HL-60/S4 treated with retinoic acid at 250 ng/mL for 4 days and 3 days (cell line): ENCODE results near the gene CSPG4.

Experiments
- in situ Hi-C: fragments of 300-500 bp; cut with MboI; formaldehyde crosslinking; loops from 2 replicates; pipeline ENCODE4 v1.7.0; 2022; ENCODE audit warnings: low sequenced_read_pairs

Gene CSPG4

GRCh38 chr15:75673426-75674235, 39.0 kb downstream of the CSPG4 start:
- in situ Hi-C loops: no loop called here

- in situ Hi-C loops: no loop called here
These were observed 39.8 kb downstream of the CSPG4 start for GRCh38 chr15:75672646-75673425.

DNA sequence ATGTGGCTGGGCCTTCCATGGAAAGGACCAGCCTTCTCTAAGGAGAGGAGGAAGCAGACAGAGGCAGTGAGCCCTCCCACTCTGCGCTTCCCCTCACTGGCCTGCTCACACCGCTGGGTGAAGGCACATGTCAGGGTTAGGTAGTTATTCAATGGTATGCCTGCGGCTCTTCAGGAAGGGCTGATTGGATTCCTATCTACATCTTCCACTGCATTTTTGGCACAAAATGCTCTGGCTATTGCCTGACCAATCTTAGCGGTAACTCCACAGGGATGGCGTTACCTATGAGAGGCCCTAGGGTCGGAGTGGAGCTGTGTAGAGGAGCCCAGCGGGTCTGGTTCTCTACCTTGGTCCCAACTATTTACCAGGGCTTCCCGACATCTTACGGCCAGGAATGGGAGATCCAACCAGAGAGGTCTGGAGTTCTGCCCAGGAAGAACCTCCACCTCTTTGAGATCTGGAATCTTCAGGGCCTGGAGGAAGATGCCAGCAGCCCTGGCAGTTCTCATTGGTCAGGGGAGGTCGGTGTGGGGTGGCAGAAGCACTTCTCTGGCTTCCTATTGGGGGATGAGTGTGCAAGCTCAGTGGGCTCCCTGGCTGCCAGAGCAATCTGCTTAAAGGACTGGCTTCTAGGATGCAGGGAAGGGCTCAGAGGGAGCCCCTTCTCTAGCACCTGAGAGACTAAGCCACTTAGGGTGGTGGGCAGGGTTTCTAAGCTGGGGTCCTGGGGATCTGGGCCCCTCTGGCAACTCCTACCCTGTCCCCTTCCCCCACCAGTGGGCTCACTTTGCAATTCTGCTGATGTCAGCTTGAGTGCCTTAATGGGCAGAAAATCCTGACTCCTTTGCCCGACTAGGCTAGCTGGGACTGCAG, 40.7 kb downstream of the CSPG4 start:
- in situ Hi-C loops: no loop called here

DNA sequence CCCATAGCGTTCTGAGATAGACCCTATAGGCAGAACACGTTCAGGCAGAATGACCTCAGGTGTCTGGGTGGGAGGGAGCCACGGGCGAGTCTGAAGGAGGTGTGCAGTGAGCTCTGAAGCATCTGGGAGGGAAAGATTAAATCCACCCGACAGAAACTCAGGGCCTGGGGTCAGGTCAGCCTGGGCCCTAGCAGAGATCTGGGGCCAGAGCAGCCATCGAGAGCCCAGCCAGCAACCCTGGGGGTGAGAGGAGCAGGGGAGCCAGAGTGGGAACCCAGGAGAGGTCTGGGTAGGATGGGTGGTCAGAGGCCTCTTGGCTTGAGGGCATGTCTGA, 42.8 kb downstream of the CSPG4 start:
- in situ Hi-C loops: no loop called here

- in situ Hi-C loops: no loop called here
These were observed 43.3 kb downstream of the CSPG4 start for GRCh38 chr15:75669191-75669878.

- in situ Hi-C loops: no loop called here
These were observed 45.7 kb downstream of the CSPG4 start for GRCh38 chr15:75666823-75667501.

DNA sequence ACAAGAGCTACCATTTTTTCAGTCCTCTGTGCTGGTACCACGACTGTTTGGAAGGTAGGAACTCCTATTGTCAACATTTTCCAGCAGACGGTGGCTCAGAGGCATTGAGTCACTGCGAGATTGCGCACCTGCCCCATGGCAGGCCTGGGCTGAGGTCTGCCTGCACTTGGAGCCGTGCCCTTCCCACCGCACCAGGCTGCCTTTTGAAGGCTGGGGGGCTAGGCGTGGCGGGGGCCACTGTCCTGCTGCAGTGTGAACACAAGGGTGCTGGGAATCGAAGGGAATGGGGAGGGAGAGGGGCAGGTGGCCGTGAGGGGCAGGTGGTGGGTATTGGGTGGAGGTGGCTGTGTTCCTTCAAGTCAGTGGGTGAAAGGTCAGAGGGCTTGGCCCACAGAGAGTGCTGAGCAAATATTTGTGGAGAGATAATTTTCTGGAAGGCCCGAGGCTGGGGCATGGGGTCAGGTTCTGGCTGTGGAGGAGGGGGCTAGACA, 48.7 kb downstream of the CSPG4 start:
- in situ Hi-C loops: no loop called here

DNA sequence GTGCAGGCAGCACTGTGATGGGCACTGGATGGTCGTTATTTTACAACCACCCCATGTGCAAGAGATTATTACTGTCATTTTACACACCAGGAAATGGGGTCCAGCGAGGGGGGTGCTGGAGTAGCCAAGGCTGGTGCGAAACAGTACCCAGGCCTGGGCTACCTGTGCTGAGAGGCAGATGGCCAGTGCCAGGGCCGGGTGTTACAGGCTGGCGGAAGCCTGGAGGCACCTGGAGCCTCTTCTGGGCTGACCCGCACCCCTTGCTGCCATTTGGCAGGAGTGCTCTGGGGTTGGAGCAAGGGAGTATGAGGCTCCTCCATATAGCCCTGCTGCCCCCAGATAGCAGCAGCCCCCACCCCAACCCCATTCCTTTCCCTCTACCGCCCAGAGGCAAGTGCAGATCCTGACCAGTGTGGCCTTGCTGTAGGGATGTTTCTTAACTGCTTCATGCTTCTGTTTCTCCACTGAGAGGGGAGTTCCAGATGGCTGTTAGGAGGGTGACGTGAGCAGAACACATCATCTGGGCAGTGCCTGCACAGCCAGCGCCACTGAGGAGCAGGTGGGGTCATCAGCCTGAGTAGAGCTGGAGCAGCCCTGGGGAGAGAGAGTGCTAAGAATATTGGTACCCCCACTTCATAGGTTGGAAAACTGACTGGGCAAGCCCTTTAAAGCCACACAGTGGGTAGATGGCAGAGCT, 49.7 kb downstream of the CSPG4 start:
- in situ Hi-C loops: no loop called here

DNA sequence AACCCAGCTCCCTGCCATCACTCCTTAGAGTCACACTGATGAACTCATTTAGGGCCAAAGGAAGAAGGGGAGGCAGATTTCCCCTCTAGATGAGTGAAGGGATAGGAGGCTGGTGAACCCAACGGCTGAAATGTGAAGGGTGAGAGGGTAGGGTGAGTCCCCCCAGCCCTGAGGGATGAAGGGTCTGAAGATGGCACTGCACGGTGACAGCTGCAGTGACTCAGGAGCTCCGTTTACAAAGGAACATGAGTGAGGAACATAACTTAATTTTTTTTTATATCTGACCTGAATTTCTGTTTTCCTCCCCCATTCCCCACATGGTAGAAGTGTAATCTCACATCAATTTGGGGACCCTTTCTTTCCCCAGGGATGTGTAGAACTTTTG, 50.9 kb downstream of the CSPG4 start:
- in situ Hi-C loops: no loop called here

DNA sequence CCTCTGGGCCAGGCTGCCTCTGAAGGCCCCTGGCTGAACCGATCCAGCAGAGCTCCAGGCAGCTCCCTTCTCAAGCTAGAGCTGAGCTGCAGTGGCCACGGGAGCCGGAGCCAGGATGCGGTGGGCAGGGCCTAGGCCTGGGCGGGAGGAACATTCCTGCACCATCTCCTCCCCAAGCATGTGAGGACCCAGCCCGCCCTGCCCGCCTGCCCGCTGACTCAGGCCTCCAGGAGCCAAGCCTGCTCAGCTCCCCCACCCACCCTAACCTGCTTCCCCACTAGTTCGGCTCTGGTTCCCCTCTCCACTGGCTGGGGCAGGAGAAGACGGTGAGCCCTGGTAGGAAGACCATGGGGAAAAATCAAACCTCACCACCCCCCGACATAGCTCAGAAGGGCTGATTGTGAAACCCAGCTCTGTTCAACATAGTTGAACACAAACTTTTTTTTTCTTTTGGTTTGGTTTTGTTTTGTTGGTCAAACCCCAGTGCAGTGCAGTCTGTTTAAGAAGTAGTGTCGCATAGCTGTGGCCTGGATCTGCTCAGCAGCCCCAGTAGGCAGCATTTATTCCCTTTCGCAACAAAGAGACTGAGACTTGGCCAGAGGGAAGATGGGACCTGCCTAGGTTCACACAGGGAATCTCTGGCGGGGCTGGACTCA, 51.4 kb downstream of the CSPG4 start:
- in situ Hi-C loops: no loop called here

- in situ Hi-C loops: no loop called here
These were observed 52.6 kb downstream of the CSPG4 start for GRCh38 chr15:75659928-75660645.

DNA sequence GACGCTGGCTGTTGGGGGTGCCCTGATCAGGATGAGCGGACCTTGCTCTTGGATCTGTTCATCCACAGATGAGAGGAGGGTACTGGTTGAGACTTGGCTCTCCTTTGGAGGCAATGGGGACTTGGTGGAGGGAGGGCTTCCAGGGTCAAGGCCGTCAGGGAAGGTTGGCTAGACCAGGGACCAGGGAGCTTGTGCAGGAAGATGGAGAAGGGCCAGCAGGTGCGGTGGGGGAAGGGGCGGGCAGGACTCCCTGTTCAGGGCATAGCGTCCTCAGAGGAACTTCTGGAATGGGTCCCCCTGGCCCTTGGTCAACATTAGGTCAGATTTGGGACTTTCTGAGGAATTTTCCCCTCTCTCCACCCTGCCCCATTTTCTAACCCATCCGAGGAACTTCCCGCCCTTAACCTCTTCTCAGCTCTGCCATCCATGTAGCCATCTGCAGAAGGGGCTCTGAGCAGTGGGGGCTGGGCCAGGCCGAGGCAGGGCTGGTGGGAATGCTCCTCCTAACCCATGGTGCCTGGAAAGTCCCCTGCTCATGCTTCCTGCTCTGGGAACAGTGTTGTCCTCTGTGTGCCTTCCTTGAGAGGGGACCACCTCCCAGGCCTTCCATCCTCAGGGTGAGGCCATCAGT, 53.4 kb downstream of the CSPG4 start:
- in situ Hi-C loops: no loop called here

- in situ Hi-C loops: no loop called here
These were observed 55.8 kb downstream of the CSPG4 start for GRCh38 chr15:75656813-75657212.

DNA sequence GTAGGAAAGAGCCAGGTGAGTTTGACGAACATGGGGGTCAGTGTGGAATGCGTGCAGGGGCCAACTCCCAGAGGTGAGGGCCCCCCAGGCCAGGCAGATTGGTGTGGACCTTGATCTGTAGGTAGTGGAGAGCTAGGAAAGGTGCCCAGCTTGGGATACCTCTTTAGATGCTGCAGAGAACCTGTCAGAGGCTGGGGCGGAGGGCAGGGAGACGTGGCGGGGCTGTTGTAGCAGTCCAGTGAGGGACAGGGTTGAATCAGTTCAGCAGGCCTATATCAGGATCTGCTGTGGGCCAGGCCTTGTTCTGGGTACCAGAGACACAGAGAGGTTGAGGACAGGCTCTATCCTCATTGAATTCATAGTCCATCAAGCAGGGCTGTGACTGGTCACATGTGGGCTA, 56.3 kb downstream of the CSPG4 start:
- in situ Hi-C loops: no loop called here

DNA sequence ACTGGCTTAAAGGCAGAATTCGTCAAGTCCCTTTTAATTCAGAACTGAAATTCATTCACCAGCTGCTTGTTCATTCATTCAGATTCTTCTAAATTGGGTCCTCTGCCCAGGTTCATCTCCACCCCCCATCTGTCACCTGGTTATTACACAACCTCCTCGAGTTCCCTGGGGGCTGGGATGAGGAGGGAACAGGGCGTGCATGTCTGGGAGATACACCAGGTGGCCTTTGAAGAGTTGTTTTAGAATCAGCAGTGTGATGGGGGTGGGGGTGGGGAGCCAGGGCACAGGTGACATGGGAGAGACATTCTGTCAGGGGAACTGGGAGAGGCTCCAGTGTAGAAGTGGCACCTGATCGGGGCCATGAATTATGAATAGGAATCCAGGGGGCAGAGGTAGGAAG, 56.7 kb downstream of the CSPG4 start:
- in situ Hi-C loops: no loop called here

GRCh38 chr15:75654201-75654907, 58.3 kb downstream of the CSPG4 start:
- in situ Hi-C loops: no loop called here

GRCh38 chr15:75653347-75653913, 59.2 kb downstream of the CSPG4 start:
- in situ Hi-C loops: no loop called here
